BE2C (cell line): ENCODE data around the gene PRKACB.

Source experiments
- DNase-seq: peaks from one replicate; pipeline ENCODE4 v3.0.0-alpha.2; 2020
- H3K27me3 ChIP-seq: fragments of 250-450 bp; sonication (Bioruptor Pico); 2 replicates; pipeline ENCODE4 v1.5.1; 2020; ENCODE audit warnings: mild to moderate bottlenecking
- H3K36me3 ChIP-seq: fragments of 250-450 bp; sonication (Bioruptor Pico); 2 replicates; pipeline ENCODE4 v1.5.1; 2020; ENCODE audit warnings: mild to moderate bottlenecking
- H3K4me1 ChIP-seq: fragments of 250-450 bp; sonication (Bioruptor Pico); 2 replicates; pipeline ENCODE4 v1.5.1; 2020
- H3K4me3 ChIP-seq: 2 replicates; pipeline ENCODE4 v1.5.1; 2011; ENCODE audit warnings: low read depth, low read length
- H3K9me3 ChIP-seq: fragments of 250-450 bp; sonication (Bioruptor Pico); 2 replicates; pipeline ENCODE4 v1.5.1; 2020
- TF ChIP-seq, protein P1 (sequence below): IDR thresholded peaks from 2 replicates; pipeline ENCODE4 v1.5.1; 2012; ENCODE audit warnings: mild to moderate bottlenecking, low read depth, low read length

PRKACB gene

DNA sequence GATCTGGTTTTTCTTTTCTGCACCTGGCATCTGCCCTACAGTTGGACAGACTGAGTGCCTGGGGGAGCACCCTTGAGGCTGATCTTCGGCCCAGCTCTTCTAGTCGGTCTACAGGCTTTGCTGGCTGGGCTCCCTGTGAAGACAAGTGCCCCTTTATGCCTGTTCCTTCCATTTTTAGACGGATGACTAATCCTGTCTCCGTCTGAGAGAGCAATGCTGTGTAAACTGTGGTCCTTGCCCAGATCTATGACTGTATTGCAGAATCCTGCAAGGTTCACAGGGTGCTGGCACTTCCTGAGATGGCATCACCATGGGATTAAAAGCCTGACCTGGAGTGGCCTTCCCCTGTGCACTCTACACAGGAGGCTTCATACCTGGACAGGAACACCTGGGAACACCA is 109.8 kb downstream of the PRKACB start:
- no peak overlapping the region for H3K4me3 ChIP-seq
- TF ChIP-seq, protein P1, sequence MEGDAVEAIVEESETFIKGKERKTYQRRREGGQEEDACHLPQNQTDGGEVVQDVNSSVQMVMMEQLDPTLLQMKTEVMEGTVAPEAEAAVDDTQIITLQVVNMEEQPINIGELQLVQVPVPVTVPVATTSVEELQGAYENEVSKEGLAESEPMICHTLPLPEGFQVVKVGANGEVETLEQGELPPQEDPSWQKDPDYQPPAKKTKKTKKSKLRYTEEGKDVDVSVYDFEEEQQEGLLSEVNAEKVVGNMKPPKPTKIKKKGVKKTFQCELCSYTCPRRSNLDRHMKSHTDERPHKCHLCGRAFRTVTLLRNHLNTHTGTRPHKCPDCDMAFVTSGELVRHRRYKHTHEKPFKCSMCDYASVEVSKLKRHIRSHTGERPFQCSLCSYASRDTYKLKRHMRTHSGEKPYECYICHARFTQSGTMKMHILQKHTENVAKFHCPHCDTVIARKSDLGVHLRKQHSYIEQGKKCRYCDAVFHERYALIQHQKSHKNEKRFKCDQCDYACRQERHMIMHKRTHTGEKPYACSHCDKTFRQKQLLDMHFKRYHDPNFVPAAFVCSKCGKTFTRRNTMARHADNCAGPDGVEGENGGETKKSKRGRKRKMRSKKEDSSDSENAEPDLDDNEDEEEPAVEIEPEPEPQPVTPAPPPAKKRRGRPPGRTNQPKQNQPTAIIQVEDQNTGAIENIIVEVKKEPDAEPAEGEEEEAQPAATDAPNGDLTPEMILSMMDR, result no peak
- DNase-seq, result no peak
- no peaks in the 10 kb centered on the region for H3K4me1 ChIP-seq
- no peaks in the 10 kb centered on the region for H3K9me3 ChIP-seq
- H3K36me3 ChIP-seq, result no peaks in the 10 kb centered on the region
- H3K27me3 ChIP-seq, result no peaks in the 10 kb centered on the region

DNA sequence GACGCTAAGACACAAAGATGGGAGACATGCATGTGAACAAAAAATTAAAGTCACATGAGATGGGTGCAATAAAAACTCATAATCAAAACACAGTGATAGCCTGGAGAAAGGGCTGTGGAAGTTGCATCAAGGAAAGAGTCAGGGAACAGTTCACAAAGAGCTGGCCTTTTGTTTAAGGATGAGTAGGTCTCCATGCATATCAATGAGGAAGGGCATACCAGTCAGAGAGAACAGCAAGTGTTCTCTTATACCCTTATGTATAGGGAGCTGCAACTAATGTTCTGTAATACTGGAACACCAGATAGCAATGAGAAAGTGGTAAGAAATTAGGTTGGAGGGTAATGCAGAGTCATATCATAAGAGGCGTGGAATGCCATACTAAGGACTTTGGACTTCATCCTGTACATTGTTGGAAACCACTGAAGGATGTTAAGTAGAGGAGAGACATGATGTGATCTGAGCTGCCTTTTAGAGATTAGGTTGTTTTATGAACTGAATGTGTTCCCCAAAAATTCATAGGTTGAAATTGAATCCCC is 110.7 kb downstream of the PRKACB start:
- no peak for DNase-seq
- Histone ChIP-seq H3K9me3 (no peaks in the 10 kb centered on the region), H3K4me1 (no peaks in the 10 kb centered on the region), H3K36me3 (no peaks in the 10 kb centered on the region), H3K4me3 (no peak overlapping the region), H3K27me3 (no peaks in the 10 kb centered on the region)
- TF ChIP-seq, protein P1, result no peak

DNA sequence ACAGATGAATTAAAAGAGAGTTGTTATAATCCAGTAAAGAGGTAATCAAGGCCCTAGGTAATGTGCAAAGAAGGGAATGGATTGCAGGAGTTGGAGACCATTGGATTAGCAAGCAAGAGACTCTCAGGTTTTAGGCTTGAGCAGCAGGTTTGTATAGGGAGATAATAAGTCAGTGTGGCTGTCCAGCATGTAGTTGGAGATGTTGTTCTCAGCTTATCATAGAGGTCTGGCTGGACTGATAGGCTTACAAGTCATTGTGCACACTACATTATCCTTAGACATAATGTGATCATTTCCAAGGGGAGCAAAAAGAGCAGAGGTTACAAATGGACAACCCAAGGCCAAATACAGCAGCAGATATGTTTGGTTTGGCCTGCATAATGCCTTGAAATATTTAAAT is 111.5 kb downstream of the PRKACB start:
- TF ChIP-seq, protein P1, result no peak
- no peaks in the 10 kb centered on the region for H3K36me3 ChIP-seq
- H3K9me3 ChIP-seq, result no peaks in the 10 kb centered on the region
- no peaks in the 10 kb centered on the region for H3K27me3 ChIP-seq
- no peaks in the 10 kb centered on the region for H3K4me1 ChIP-seq
- DNase-seq, result no peak
- no peak overlapping the region for H3K4me3 ChIP-seq

DNA sequence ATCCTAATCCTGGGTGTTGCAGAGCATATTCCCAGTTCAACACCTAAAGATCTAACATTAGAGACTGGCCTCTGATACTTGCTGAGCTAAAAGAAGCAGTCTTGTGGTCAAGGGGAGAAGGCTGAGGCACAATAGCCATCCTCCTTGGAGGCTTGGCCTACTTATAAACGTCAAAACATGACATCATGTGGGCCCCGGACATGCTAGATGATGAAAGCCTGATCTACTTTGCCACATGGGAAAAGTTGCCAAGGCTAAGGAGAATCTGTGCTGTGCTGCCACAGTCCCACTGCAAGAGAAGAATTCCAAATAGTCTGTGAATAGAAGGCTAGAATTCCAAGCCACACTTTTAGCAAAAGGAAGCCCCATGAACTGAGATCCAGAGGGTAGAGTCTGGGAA is 113.5 kb downstream of the PRKACB start:
- DNase-seq, result no peak
- no peaks in the 10 kb centered on the region for H3K27me3 ChIP-seq

DNA sequence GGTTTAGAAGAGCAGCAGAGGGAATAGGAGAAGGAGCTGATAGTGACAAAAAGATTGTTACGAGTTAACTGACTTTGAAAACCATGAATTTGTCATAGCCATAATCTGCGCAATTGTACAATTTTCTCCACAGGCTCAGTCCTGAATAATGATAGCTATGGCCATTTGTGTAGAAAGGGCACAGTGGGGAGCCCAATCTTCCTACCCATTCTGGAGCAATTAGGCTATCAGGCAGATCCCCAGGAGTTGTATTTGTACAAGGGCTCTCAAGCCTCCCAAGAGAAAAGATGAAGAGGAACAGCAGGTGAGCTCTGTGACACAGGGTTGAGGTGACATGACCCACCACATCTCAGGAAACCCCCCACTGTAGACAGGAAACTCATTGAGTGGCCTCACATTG is 115.3 kb downstream of the PRKACB start:
- Histone ChIP-seq H3K36me3 (no peaks in the 10 kb centered on the region), H3K27me3 (no peaks in the 10 kb centered on the region), H3K4me3 (no peak overlapping the region), H3K4me1 (no peaks in the 10 kb centered on the region), H3K9me3 (no peaks in the 10 kb centered on the region)
- DNase-seq, result no peak
- TF ChIP-seq, protein P1, result no peak

More for the DNA sequence above, 113.5 kb downstream of the PRKACB start:
- Histone ChIP-seq H3K9me3 (no peaks in the 10 kb centered on the region), H3K4me1 (no peaks in the 10 kb centered on the region), H3K36me3 (no peaks in the 10 kb centered on the region), H3K4me3 (no peak overlapping the region)
- TF ChIP-seq, protein P1, result no peak

DNA sequence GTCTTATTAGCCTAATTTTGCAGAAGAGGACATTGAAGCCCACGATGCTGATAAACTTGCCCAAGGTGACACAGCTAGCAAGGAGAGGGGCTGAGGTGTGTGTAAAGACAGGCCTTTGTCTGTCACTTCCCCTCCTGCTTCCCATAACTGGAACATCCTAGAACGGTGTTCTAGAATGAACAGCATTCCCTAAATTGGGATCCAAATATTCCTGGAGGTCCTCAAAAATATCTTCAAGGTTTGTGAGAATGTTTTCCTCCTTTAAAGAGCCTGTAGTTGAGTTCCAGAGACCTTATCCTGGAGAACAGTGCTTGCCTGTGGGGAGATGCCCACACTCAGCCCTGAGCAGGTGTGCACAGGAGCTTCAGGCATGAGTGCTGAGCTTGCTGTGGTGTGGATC is 115.9 kb downstream of the PRKACB start:
- no peak for DNase-seq
- H3K27me3 ChIP-seq, result no peaks in the 10 kb centered on the region

More for the DNA sequence above, 115.9 kb downstream of the PRKACB start:
- H3K4me3 ChIP-seq, result no peak overlapping the region
- no peaks in the 10 kb centered on the region for H3K36me3 ChIP-seq
- no peaks in the 10 kb centered on the region for H3K4me1 ChIP-seq
- no peaks in the 10 kb centered on the region for H3K9me3 ChIP-seq
- TF ChIP-seq, protein P1, result no peak
